ENCODE results near the gene NTN1.
"Not testable (repeated sequence)": the region's sequence is repeated elsewhere in the genome, so short reads cannot be mapped to it uniquely, and the experiment has no call there.

NTN1 gene

GRCh38 chr17:9127340-9127739 is 106.0 kb downstream of the NTN1 start:
- DNase-seq, result no peak

GRCh38 chr17:9131371-9131770 is 110.1 kb downstream of the NTN1 start:
- DNase-seq, result no peak

DNA sequence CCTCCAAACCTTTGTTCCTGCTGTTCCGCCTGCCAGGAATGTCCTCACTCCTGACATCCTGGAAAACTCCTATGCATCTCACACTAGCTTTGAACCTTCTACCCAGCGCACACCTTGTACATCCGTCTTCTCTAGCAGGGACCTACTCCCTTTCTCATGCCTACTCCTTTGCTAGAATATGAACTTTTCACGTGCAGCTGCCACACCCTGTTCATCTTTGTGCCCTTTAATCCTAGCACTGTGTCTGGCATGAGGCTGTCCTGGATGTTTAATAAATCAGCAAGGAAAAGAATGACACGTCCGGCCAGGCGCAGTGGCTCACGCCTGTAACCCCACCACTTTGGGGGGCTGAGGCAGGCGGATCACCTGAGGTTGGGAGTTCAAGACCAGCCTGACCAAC is 111.0 kb downstream of the NTN1 start:
- DNase-seq, result no peak

GRCh38 chr17:9132944-9133610 is 111.8 kb downstream of the NTN1 start:
- no peak for DNase-seq

DNA sequence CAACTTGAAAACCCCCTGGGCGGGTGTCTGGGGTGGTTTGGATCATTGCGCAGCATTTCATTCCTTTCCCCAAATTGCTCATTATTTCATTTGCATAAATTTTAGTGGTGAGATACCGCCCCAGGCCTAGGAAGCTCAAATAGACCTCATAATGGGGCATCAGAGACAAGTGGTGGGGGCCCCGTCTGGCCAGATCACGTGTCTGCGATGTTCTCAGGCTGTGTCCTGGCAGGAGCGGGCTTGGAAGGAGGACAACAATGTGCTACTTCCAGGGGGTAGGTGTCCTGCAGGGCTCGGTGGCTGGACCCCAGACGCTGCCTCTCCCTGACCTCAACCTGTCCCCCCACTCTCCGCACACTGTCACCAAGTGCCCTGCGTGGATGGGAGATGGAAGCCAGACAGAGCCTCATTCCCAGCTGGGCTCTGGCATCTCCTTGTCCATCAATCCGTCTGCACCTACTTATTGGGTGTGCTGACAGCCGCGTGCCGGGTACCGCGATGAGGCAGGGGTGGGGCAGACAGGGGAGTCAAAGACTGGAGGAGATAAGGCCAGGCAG is 116.9 kb downstream of the NTN1 start:
- peak; percentile 19 to 41 (median 30) for DNase-seq

- no peak for DNase-seq
Measured at GRCh38 chr17:9139695-9140094, 118.4 kb downstream of the NTN1 start.

- peak; percentile 7 to 49 (median 24) for DNase-seq
Measured at GRCh38 chr17:9140550-9141424, 119.5 kb downstream of the NTN1 start.

GRCh38 chr17:9141425-9141753 is 120.1 kb downstream of the NTN1 start:
- DNase-seq, result no peak

DNA sequence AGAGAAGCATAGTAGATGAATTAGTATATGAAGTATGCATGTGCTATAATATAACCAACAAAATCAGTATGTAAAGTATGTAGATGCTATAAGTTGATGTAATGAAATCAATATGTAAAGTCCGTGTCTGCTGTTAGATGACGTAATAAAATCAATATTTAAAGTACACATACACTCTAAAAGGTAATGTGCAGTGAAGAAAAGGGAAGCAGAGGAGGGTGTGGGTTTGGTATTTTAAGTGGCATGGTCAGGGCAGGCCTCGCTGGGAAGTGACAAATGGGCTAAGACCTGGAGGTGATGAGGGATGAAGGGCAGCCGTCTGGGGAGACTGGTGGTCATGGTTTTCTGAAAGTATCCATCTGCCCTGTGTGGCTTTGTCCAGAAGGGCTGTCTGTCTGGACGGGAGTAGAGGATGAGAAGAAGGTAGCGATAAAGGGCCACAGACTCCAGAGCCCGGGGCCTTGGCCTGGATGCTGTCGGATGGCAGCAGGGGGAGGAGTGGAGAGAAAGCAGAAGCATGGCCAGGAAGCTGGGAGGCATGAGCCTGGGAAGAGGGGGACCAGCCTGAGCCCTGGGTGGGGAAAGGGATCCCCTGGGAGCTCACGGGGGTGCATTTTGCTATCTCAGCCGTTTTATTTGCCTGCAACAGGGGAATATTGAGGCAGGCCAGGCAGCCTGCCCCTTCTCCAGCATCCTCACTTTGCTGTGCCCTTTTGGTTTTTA is 121.6 kb downstream of the NTN1 start:
- DNase-seq, result no peak

DNA sequence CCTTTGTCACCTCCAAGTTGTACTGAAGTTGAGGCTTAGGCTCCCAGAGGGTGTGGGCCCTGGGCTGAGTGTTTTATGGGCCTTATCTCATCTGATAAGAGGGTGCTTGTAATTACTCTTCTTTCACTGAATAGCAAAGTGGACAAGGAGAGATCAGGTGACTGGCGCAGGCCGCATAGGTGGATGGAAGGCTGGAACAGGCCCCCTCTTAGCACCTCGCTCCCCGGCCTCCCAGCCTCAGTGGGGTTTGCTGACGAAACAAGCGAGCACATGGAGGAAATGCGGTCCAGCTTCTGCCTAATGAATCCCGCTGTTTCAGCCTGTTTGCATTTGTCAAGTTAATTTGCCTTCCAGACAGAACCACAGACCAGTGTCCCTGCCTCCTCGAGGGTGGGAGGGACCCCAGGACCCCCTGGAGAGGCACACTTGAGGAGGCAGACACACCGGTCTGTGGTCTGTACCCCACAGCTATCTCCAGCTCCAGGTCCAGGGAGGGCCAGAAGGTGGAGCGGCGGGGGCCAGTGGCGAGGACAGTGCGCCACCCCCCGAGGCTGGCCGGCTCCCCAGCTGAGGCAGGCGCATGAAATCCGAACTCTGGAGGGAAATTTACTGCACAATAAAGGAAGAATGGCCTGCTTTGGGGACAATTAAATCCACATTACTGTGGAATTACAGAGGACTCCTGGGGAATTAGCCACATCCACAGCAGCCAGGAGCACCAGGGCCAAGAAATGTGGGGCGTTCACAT is 123.4 kb downstream of the NTN1 start:
- no peak for DNase-seq

DNA sequence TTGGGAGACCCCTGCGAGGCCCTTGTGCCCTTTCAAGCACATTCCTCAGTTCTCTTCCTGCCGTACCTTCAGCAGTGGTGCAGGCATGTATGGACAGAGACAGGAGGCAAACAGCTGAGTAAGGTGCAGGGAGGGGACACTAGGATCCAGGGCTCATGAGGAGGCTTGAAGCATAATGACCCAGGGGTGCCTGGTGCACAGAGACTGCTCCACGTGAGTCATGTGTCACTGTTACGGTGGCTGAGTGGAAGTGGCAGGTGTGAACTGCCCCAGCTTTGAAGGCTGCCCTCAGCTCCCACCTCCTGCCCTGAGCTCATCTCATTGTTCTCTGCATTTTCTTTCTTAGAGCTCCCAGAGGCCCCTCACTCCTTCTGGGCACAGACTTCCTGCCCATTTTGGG is 124.8 kb downstream of the NTN1 start:
- no peak for DNase-seq

GRCh38 chr17:9148905-9149525 is 127.7 kb downstream of the NTN1 start:
- no peak for DNase-seq

- DNase-seq, result no peak
Measured at GRCh38 chr17:9150446-9151090, 129.3 kb downstream of the NTN1 start.

DNA sequence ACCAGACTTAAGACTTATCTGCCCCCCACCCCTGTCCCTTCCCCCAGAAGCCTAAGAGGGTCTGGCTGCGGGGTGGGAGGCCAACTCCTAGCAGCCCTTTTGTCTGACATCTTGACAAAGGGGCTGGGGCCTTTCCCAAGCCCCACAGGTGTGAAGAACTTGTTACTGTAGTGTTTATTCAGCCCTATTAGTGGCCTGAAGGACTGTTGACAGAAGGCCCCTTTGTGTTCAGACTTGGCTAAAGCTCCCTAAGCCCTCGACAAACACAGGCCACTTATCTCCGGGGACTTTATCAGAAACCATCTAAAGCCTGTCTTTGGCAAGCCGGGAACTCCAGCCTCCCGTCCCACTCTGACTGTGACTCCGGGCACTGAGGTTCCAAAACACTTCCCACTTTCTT is 129.8 kb downstream of the NTN1 start:
- no peak for DNase-seq

- DNase-seq, result not testable (repeated sequence)
Measured at GRCh38 chr17:9151740-9152139, 130.4 kb downstream of the NTN1 start.

DNA sequence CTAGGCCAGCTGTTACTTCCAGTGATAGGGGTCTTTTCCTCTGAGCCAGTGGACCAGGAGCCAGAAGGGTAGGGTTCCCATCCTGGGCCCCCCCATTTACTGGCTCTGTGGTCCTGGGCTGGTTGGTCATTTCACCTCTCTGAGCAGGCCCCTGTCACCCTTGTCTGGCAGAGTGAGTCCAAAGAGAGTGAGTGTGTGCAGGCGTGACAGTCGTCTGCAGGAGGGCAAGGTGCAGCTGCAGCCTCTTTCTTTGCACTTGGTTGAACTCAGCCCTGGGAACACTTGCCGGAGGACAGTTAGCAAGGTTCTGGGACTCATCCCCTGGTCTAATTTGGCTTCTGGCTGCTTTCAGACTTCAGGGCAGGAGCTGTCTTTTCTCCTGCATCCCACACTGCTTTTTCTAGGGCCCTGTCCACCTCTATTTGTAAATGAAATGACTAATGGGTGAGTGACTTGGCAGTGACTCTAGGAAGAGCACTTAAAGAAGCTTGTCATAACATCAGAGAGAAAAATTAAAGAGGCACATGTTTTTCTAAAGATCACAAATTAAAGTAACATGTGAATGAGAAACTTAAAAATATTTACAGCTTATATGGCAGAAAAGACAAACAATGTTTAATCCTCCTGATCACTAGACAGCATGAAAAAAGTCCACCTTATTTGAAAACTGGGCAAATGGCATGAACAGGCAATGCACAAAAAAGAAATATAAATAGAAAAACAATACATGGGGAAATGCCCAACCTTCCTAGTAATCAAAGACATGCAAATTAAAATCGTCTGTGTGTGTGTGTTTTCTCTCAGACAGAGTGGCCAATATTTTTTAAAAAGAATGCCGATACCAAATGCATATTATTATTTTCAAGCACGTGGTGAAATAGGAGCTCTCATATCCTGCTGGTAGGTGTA is 137.5 kb downstream of the NTN1 start:
- DNase-seq, result no peak

DNA sequence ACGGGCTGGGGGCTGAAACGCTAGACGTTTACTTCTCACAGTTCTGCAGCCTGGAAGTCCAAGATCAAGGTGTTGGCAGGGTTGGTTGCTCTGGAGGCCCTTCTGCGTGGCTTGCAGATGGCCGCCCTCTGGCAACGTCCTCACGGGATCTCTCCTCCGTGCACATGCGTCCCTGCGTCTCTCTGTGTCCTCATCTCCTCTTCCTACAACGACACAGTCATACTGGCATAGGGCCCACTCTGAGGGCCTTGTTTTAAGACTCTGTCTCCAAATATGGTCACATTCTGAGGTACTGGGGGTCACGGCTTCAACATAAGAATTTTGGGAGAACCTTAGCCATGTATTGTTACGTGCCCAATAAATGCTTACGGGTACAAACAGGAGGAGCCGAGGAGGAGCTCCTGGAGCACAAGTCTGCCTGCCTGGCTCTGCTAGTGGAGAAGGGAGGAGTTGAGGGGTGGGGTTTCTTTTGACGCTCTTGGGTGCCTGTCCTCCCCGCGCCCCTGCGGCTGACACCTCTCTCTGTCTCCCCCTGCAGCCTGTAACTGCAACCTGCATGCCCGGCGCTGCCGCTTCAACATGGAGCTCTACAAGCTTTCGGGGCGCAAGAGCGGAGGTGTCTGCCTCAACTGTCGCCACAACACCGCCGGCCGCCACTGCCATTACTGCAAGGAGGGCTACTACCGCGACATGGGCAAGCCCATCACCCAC is 141.1 kb downstream of the NTN1 start:
- DNase-seq, result no peak

GRCh38 chr17:9166788-9167187 is 145.5 kb downstream of the NTN1 start:
- DNase-seq, result no peak

- no peak for DNase-seq
Measured at GRCh38 chr17:9167379-9167778, 146.1 kb downstream of the NTN1 start.

DNA sequence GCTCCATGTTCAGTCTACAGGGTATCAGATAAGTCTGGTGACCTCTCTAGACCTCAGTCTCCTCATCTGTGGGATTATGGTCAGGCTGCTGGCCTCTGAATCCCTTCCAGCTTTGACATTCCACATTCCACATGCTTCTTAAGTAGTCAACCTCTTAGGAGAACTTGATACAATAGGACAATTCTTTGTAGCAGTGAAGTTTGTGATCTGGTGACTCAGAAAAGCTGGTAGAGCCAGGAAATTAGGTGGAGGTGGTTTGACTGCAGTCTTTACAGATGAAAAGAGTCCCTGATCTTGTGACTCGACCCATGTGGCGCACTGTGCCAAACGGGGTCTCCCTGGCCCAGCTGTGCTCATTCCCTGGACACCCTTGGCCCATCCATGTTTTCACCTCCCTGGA is 147.8 kb downstream of the NTN1 start:
- no peak for DNase-seq
